ENCODE results near the gene OMP.

GRCh38 chr11:77074205-77074604, 28.4 kb upstream of the OMP start:
- TF ChIP-seq POLR2A (IDR thresholded peaks at IDR 0.05; ENCODE audit: low read depth, low read length) (no peak), POLR2AphosphoS5 (IDR thresholded peaks at IDR 0.05; ENCODE audit: low read depth, low read length) (no peak), TAF1 (IDR thresholded peaks at IDR 0.05; ENCODE audit: borderline replicate concordance, low read depth, low read length) (no peak)

Measured in GM12892 (cell line).